ENCODE results near the gene TMSB15C.
"Not testable (repeated sequence)": the region's sequence is repeated elsewhere in the genome, so short reads cannot be mapped to it uniquely, and the experiment has no call there.

The TMSB15C gene

GRCh38 chrX:104075778-104076445 lies at the start of gene TMSB15C:
Gene TMSB15C (minus strand): TSS chrX:104076236.
- in situ Hi-C loops (cut with MboI; ENCODE audit: low sequenced_read_pairs), result not testable (repeated sequence)

GRCh38 chrX:104122829-104123228 lies 46.8 kb upstream of the TMSB15C start:
- in situ Hi-C loops (cut with MboI; ENCODE audit: low sequenced_read_pairs), result no loop called here

GRCh38 chrX:104118765-104119164 lies 42.7 kb upstream of the TMSB15C start:
- in situ Hi-C loops (cut with MboI; ENCODE audit: low sequenced_read_pairs), result no loop called here

DNA sequence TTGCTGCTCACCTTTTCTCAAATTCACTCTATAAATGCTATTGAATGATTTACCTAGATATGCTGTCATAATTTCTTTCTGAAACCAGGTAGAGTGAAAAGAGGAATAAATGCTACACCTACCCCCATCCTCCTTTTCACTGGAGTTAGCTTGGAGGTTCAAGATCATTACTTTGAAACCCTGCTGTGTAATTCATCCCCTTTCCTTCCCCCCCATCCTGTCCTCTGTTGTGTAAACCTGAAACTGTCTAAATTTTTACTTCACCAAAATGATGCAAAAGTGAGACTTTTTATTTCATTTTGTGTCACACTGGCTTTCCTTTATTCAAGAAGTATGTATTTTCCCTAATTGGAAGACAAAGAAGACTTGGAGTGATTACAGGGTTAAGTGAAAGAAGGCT lies 41.7 kb upstream of the TMSB15C start:
- in situ Hi-C loops (cut with MboI; ENCODE audit: low sequenced_read_pairs), result no loop called here

- in situ Hi-C loops (cut with MboI; ENCODE audit: low sequenced_read_pairs), result no loop called here
Measured at GRCh38 chrX:104113222-104113965, 37.4 kb upstream of the TMSB15C start.

- in situ Hi-C loops (cut with MboI; ENCODE audit: low sequenced_read_pairs), result no loop called here
Measured at GRCh38 chrX:104112326-104112951, 36.4 kb upstream of the TMSB15C start, which contains the start of gene ZCCHC18. Gene ZCCHC18 (plus strand): TSS chrX:104112523. CDS start chrX:104114112, 1,589 bp downstream.

- in situ Hi-C loops (cut with MboI; ENCODE audit: low sequenced_read_pairs), result not testable (repeated sequence)
Measured at GRCh38 chrX:104110491-104111240, 34.6 kb upstream of the TMSB15C start.

DNA sequence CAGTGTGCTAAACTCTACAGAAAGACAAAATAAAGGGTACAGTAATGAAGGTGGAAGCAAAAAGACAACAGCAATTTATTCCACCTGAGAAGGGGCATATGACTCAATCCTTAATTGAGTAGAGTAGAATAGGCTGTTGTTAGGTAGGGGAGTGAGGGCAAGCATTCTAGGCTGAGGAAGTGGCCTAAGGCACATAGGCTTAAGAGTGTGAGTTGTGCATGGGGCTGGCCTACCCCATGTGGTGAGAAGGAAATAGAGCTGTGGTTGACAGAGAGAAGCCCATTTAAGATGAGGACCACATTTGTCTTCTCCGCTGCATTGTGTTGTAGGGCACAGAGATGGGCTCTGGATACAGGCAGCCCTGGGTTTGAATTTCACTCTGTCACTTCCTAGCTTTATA lies 32.9 kb upstream of the TMSB15C start:
- in situ Hi-C loops (cut with MboI; ENCODE audit: low sequenced_read_pairs), result no loop called here

GRCh38 chrX:104105330-104106262 lies 29.6 kb upstream of the TMSB15C start:
- in situ Hi-C loops (cut with MboI; ENCODE audit: low sequenced_read_pairs), result no loop called here

- in situ Hi-C loops (cut with MboI; ENCODE audit: low sequenced_read_pairs), result no loop called here
Measured at GRCh38 chrX:104104676-104105075, 28.6 kb upstream of the TMSB15C start.

- in situ Hi-C loops (cut with MboI; ENCODE audit: low sequenced_read_pairs), result no loop called here
Measured at GRCh38 chrX:104098919-104099318, 22.9 kb upstream of the TMSB15C start.

- in situ Hi-C loops (cut with MboI; ENCODE audit: low sequenced_read_pairs), result no loop called here
Measured at GRCh38 chrX:104098151-104098808, 22.2 kb upstream of the TMSB15C start.

DNA sequence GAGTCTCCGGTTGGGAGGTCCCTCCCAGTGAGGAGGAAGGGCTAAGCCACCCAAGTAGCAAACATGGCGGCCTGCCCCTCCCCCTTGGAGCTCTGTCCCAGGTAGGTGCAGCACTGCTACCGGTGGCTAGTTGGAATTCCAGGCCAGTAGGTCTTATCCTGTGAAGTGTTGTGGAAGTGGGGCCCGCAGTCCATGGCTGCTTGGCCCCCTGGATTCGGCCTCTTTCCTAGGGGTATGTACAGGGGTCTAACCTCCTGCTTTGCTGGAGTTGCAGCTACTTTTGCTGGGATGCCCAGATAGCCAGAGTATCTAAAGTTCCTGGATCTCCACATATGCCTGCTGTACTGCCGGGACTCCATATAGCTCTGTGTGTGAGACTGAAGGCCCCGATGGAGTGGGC lies 9.9 kb upstream of the TMSB15C start:
- in situ Hi-C loops (cut with MboI; ENCODE audit: low sequenced_read_pairs), result no loop called here

- in situ Hi-C loops (cut with MboI; ENCODE audit: low sequenced_read_pairs), result no loop called here
Measured at GRCh38 chrX:104085477-104085876, 9.4 kb upstream of the TMSB15C start.

GRCh38 chrX:104084534-104085277 lies 8.7 kb upstream of the TMSB15C start:
- in situ Hi-C loops (cut with MboI; ENCODE audit: low sequenced_read_pairs), result no loop called here

- in situ Hi-C loops (cut with MboI; ENCODE audit: low sequenced_read_pairs), result no loop called here
Measured at GRCh38 chrX:104084063-104084462, 8.0 kb upstream of the TMSB15C start.

- in situ Hi-C loops (cut with MboI; ENCODE audit: low sequenced_read_pairs), result not testable (repeated sequence)
Measured at GRCh38 chrX:104077854-104078253, 1.8 kb upstream of the TMSB15C start.

GRCh38 chrX:104062636-104063035 lies 13.4 kb downstream of the TMSB15C start:
- in situ Hi-C loops (cut with MboI; ENCODE audit: low sequenced_read_pairs), result not testable (repeated sequence)

DNA sequence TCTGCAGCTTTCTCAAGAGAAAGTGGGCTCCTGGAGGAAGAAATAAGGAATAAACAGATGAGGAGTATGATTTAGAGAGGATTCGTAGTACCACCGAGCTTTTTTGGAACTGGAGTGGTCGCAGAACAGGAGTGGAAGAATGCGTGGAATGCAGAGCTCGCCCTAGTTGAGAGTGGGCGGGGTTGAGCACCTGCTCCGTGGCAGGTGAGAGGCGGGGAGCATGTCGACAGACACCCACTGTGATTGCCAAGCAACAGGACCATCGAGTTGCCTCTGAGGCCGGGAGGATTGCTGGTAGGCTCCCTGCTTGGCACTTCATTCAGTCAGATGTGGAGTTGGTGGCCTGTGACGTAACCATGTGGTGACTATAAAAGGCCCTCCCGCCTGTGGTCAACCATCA lies 21.1 kb downstream of the TMSB15C start:
- in situ Hi-C loops (cut with MboI; ENCODE audit: low sequenced_read_pairs), result not testable (repeated sequence)

Measured in HL-60/S4 treated with phorbol 12-myristate 13-acetate at 8.2 ng/mL for 4 days and 3 days (cell line).